CD14-positive monocyte (primary cell): ENCODE measurements around the gene HOXD12. TPM values are rescaled to one million over a fixed set of nuclear protein-coding genes. Genes with fewer than 3 reads are reported as not detected.

Experiments used
- DNase-seq, 3 donors: peaks; one replicate each; pipeline ENCODE4 v3.0.0-alpha.2; 2011 to 2022
- H2AFZ ChIP-seq: 2 replicates; pipeline ENCODE4 v1.6.0; 2012; ENCODE audit warnings: mild to moderate bottlenecking, low read depth, low read length, inconsistent platforms; ENCODE audit not compliant: insufficient read depth, poor library complexity, severe bottlenecking
- H3K27ac ChIP-seq, 2 donors: 1 replicate in 1 of 2; 2 replicates in 1 of 2; pipeline ENCODE4 v1.5.1; 2012 to 2013; ENCODE audit warnings: low read length in 2 of 2, control low read depth in 1 of 2, inconsistent platforms in 1 of 2, low read depth in 1 of 2, mild to moderate bottlenecking in 1 of 2
- H3K27me3 ChIP-seq, 2 donors: one replicate each; pipeline versions ENCODE4 v1.6.0 to v1.6.1; 2011 to 2013; ENCODE audit warnings: low read length in 2 of 2; ENCODE audit not compliant: control insufficient read depth in 2 of 2, insufficient read depth in 2 of 2
- H3K36me3 ChIP-seq, 2 donors: replicated peaks in 1 of 2; 1 replicate in 1 of 2; 2 replicates in 1 of 2; pipeline versions ENCODE4 v1.5.1 to v1.6.1; 2012 to 2013; ENCODE audit warnings: low read length in 2 of 2, control low read depth in 1 of 2, inconsistent platforms in 1 of 2, mild to moderate bottlenecking in 1 of 2; ENCODE audit not compliant: insufficient read depth in 2 of 2, control insufficient read depth in 1 of 2
- H3K4me1 ChIP-seq, 2 donors: 1 replicate in 1 of 2; 2 replicates in 1 of 2; pipeline versions ENCODE4 v1.5.1 to v1.6.1; 2012 to 2013; ENCODE audit warnings: low read length in 2 of 2, control low read depth in 1 of 2, inconsistent platforms in 1 of 2, mild to moderate bottlenecking in 1 of 2, moderate library complexity in 1 of 2; ENCODE audit not compliant: insufficient read depth in 2 of 2, control insufficient read depth in 1 of 2
- H3K4me2 ChIP-seq: replicated peaks from 2 replicates; pipeline ENCODE3; 2012; ENCODE audit warnings: low read length, moderate library complexity, mild to moderate bottlenecking; ENCODE audit not compliant: poor library complexity, severe bottlenecking; ENCODE audit errors: extremely low read depth
- H3K4me3 ChIP-seq, 3 experiments: fragments of 200-600 bp in 1 of 3; sonication (generic) in 1 of 3; replicated peaks in 1 of 3; 1 replicate in 2 of 3; 2 replicates in 1 of 3; pipeline ENCODE4 v1.5.1; 2011 to 2013; ENCODE audit warnings: low read length in 3 of 3, mild to moderate bottlenecking in 3 of 3, control low read depth in 2 of 3, low read depth in 2 of 3, inconsistent platforms in 1 of 3, moderate library complexity in 1 of 3
- H3K79me2 ChIP-seq: 2 replicates; pipeline ENCODE4 v1.6.0; 2012; ENCODE audit warnings: mild to moderate bottlenecking, control low read depth, inconsistent platforms, low read length, moderate library complexity; ENCODE audit not compliant: insufficient read depth
- H3K9ac ChIP-seq: 2 replicates; pipeline ENCODE4 v1.6.0; 2017; ENCODE audit warnings: low read length, mild to moderate bottlenecking; ENCODE audit not compliant: insufficient read depth, poor library complexity, severe bottlenecking
- H3K9me3 ChIP-seq, 2 donors: replicated peaks in 1 of 2; 1 replicate in 1 of 2; 2 replicates in 1 of 2; pipeline versions ENCODE4 v1.5.1 to v1.6.1; 2012 to 2013; ENCODE audit warnings: low read length in 2 of 2, control low read depth in 1 of 2; ENCODE audit not compliant: control insufficient read depth in 1 of 2, insufficient read depth in 1 of 2
- H4K20me1 ChIP-seq: 2 replicates; pipeline ENCODE4 v1.6.0; 2012; ENCODE audit warnings: mild to moderate bottlenecking, low read length, control low read depth, moderate library complexity; ENCODE audit not compliant: insufficient read depth
- H3K27ac Mint-ChIP-seq, 7 donors: one replicate each; pipeline ENCODE4 v1.8.0; 2020; ENCODE audit warnings: mild to moderate bottlenecking in 7 of 7, mixed read lengths in 7 of 7, moderate library complexity in 6 of 7, inconsistent platforms in 2 of 7
- H3K27me3 Mint-ChIP-seq, 3 donors: one replicate each; pipeline ENCODE4 v1.8.0; 2021 to 2022; ENCODE audit warnings: low read depth in 3 of 3, mild to moderate bottlenecking in 3 of 3, mixed read lengths in 3 of 3, moderate library complexity in 3 of 3, inconsistent platforms in 1 of 3
- H3K36me3 Mint-ChIP-seq, 2 donors: one replicate each; pipeline ENCODE4 v1.8.0; 2020; ENCODE audit warnings: mixed read lengths in 2 of 2, inconsistent platforms in 1 of 2, mild to moderate bottlenecking in 1 of 2
- H3K4me1 Mint-ChIP-seq: one replicate; pipeline ENCODE4 v1.8.0; 2020; ENCODE audit warnings: mild to moderate bottlenecking, mixed read lengths
- H3K4me3 Mint-ChIP-seq, 2 donors: one replicate each; pipeline ENCODE4 v1.8.0; 2020; ENCODE audit warnings: mild to moderate bottlenecking in 2 of 2, mixed read lengths in 2 of 2, moderate library complexity in 1 of 2
- H3K9me3 Mint-ChIP-seq, 7 donors: one replicate each; pipeline ENCODE4 v1.8.0; 2020 to 2022; ENCODE audit warnings: mixed read lengths in 7 of 7, mild to moderate bottlenecking in 6 of 7, moderate library complexity in 6 of 7, inconsistent platforms in 2 of 7
- WGBS: methylation state at CpG from one replicate; pipeline ENCODE4 v1.1.5; 2013; ENCODE audit warnings: missing lambda C conversion rate; ENCODE audit not compliant: insufficient coverage; 5-methylcytosine and 5-hydroxymethylcytosine counted together
- intact Hi-C, 2 donors: fragments of 100-400 bp; cut with micrococcal nuclease; formaldehyde crosslinking; loops; one replicate each; pipeline versions ENCODE4 v1.15.0 to v1.15.1; 2023
- polyA plus RNA-seq, 3 donors: library from polyadenylated mRNA; depleted of rRNA in 1 of 3; unstranded in 2 of 3; stranded (reverse) in 1 of 3; fragments of 300-500 nt in 2 of 3; fragments of >200 nt in 1 of 3; fragmentation: Illumina TruSeq in 2 of 3; gene quantifications; 1 replicate in 2 of 3; 2 replicates in 1 of 3; pipeline ENCODE4 v1.2.3, GENCODE V29; 2012 to 2021
- TF ChIP-seq, protein P1 (sequence below): fragments of 200-600 bp; IDR thresholded peaks from one replicate; pipeline ENCODE4 v1.8.0; 2022; ENCODE audit warnings: antibody characterized with exemption, mild to moderate bottlenecking

The HOXD12 gene
- polyA plus RNA-seq, 3 donors = not detected

DNA sequence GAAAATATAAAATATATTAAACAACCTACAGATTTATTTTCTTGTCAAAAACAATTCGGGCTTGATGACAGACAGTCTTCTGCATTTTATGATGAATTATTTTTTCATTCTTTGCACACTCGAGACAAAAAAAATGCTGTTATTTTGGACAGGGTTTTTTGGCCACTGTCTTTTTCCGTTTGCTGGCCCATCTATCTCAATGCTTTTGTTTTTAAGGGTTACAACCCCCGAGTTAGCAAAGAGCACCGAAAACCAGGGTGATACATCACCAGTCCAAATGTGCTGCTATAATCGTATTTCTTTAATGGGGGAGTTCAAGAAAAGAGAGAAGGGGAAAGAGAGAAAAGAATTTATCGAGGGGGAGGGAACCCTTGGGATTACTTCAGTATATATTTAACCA lies 23.5 kb upstream of the HOXD12 start:
- Histone ChIP-seq H3K4me2 (no peak overlapping the region), H3K27ac (no peak overlapping the region), H3K9ac (no peak overlapping the region), H2AFZ (no peak overlapping the region), H3K79me2 (no peaks in the 10 kb centered on the region), H3K4me1 (peaks cover 0 to 15% of the 10 kb centered on the region in 2 donors), H3K36me3 (no peaks in the 10 kb centered on the region), H3K4me3 (no peak overlapping the region), H4K20me1 (no peaks in the 10 kb centered on the region), H3K27me3 (peaks cover 91 to 96% of the 10 kb centered on the region in 2 donors), H3K9me3 (peaks cover 10 to 61% of the 10 kb centered on the region in 2 donors)
- no peak for DNase-seq
- H3K4me3 Mint-ChIP-seq = peak overlapping the region in 1 of 2 donors; percentile 76
- H3K27ac Mint-ChIP-seq = no peak overlapping the region
- peaks cover 84 to 95% (median 91%) of the 10 kb centered on the region in 3 donors for H3K27me3 Mint-ChIP-seq
- TF ChIP-seq, protein P1, sequence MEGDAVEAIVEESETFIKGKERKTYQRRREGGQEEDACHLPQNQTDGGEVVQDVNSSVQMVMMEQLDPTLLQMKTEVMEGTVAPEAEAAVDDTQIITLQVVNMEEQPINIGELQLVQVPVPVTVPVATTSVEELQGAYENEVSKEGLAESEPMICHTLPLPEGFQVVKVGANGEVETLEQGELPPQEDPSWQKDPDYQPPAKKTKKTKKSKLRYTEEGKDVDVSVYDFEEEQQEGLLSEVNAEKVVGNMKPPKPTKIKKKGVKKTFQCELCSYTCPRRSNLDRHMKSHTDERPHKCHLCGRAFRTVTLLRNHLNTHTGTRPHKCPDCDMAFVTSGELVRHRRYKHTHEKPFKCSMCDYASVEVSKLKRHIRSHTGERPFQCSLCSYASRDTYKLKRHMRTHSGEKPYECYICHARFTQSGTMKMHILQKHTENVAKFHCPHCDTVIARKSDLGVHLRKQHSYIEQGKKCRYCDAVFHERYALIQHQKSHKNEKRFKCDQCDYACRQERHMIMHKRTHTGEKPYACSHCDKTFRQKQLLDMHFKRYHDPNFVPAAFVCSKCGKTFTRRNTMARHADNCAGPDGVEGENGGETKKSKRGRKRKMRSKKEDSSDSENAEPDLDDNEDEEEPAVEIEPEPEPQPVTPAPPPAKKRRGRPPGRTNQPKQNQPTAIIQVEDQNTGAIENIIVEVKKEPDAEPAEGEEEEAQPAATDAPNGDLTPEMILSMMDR = no peak
- peaks cover 23% of the 10 kb centered on the region for H3K4me1 Mint-ChIP-seq
- H3K36me3 Mint-ChIP-seq = peaks cover 4 to 12% of the 10 kb centered on the region in 2 donors
- 14% methylated on average over 4 of the region's 7 CpGs for WGBS
- H3K9me3 Mint-ChIP-seq = peaks cover 9 to 42% (median 27%) of the 10 kb centered on the region in 7 donors
- intact Hi-C loops = loop anchor here in 1 of 2 donors (5.0 kb wide), 1 partner anchor 36 kb away; no protein-coding TSS in a partner anchor

DNA sequence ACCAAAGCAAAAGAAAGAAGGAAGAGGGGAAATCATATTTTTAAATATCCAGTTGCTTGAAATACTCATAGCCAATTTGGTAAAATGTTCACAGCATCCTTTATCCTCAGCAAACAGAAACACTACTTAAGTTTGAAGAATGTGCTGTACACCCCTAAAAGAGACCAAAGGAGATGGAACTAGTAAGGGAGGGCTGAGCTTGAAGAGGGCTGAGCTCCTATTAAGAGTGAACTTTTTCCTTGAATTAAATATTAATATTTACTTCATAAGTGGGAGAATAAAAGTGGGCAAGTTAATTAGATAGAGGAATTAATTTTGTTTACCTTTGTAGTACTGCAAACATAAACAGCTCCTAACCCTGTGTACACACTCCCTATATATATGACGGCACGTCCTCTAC lies 22.8 kb upstream of the HOXD12 start:
- H3K27ac ChIP-seq = no peak overlapping the region
- H3K4me3 ChIP-seq = no peak overlapping the region
- TF ChIP-seq, protein P1 = no peak
- no peaks in the 10 kb centered on the region for H3K36me3 ChIP-seq
- no peaks in the 10 kb centered on the region for H3K79me2 ChIP-seq
- Mint-ChIP-seq H3K36me3 (peaks cover 8 to 15% of the 10 kb centered on the region in 2 donors), H3K27ac (no peak overlapping the region), H3K4me1 (peaks cover 24% of the 10 kb centered on the region), H3K9me3 (peaks cover 10 to 45% (median 35%) of the 10 kb centered on the region in 7 donors), H3K27me3 (peaks cover 84 to 95% (median 91%) of the 10 kb centered on the region in 3 donors), H3K4me3 (peak overlapping the region in 1 of 2 donors; percentile 76)
- no CpG with 5 or more reads among the region's 2 CpGs for WGBS
- no peak overlapping the region for H3K4me2 ChIP-seq
- H3K4me1 ChIP-seq = peaks cover 0 to 15% of the 10 kb centered on the region in 2 donors
- intact Hi-C loops = loop anchor here in 1 of 2 donors (5.0 kb wide), 1 partner anchor 36 kb away; no protein-coding TSS in a partner anchor
- no peak for DNase-seq
- no peak overlapping the region for H2AFZ ChIP-seq
- peaks cover 91 to 96% of the 10 kb centered on the region in 2 donors for H3K27me3 ChIP-seq
- no peaks in the 10 kb centered on the region for H4K20me1 ChIP-seq
- H3K9me3 ChIP-seq = peaks cover 10 to 66% of the 10 kb centered on the region in 2 donors
- no peak overlapping the region for H3K9ac ChIP-seq
